Tibial nerve (tissue), 3 donors: ENCODE measurements around the gene RAB12.

ENCODE experiments used
- POLR2A ChIP-seq, 2 donors: fragments of 450-650 bp; IDR thresholded peaks; one replicate each; pipeline ENCODE4 v1.6.1; 2017; ENCODE audit warnings: antibody characterized with exemption in 2 of 2, mild to moderate bottlenecking in 2 of 2, moderate library complexity in 2 of 2
- TF ChIP-seq, protein P1 (sequence below), 5 experiments: fragments of 200-600 bp in 3 of 5; fragments of 450-650 bp in 2 of 5; sonication (generic) in 3 of 5; IDR thresholded peaks; one replicate each; pipeline ENCODE4 v1.5.1; 2016 to 2019; ENCODE audit warnings: antibody characterized with exemption in 5 of 5, mild to moderate bottlenecking in 3 of 5, moderate library complexity in 2 of 5

GRCh38 chr18:8559612-8560186, 49.5 kb upstream of the RAB12 start:
- TF ChIP-seq, protein P1, sequence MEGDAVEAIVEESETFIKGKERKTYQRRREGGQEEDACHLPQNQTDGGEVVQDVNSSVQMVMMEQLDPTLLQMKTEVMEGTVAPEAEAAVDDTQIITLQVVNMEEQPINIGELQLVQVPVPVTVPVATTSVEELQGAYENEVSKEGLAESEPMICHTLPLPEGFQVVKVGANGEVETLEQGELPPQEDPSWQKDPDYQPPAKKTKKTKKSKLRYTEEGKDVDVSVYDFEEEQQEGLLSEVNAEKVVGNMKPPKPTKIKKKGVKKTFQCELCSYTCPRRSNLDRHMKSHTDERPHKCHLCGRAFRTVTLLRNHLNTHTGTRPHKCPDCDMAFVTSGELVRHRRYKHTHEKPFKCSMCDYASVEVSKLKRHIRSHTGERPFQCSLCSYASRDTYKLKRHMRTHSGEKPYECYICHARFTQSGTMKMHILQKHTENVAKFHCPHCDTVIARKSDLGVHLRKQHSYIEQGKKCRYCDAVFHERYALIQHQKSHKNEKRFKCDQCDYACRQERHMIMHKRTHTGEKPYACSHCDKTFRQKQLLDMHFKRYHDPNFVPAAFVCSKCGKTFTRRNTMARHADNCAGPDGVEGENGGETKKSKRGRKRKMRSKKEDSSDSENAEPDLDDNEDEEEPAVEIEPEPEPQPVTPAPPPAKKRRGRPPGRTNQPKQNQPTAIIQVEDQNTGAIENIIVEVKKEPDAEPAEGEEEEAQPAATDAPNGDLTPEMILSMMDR (IDR thresholded peaks at IDR 0.05): no peak
- no peak for TF ChIP-seq POLR2A (IDR thresholded peaks at IDR 0.05)
